GM12874 (cell line): Measurements from ENCODE around the gene SLC9A5.

Experiments used
- TF ChIP-seq, protein P1 (sequence below): IDR thresholded peaks from 2 replicates; pipeline ENCODE4 v1.5.1; 2011; ENCODE audit warnings: low read depth, mild to moderate bottlenecking, control low read depth, low read length, moderate library complexity; ENCODE audit not compliant: insufficient read depth

The SLC9A5 gene

DNA sequence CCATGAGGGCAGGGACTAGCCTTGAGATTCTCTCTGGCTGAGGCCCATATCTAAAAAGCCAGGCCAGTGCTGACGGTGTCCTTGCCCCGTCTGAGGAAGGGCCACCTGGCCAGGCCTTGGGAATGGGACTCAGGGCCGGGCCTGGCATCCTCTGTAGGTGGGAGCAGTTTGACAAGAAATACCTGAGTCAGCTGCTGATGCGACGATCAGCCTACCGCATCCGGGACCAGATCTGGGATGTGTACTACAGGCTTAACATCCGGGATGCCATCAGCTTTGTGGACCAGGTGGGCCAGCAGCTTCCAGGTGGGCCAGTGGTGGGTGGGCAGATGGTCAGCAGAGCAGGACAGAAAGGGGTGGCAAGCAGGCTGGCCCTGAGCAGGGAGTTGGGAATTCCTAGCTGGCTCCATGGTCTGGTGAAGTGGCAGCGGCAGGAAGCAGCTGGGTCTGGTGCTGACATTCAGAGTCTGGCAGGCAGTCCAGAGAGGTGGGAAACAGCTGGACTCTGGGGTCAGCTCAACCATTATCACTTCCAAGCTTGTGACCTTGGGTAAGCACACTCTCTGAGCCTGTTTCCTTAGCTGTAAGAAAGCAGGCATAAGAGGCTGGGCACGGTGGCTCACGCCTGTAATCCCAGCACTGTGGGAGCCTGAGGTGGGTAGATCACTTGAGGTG is 9.5 kb downstream of the SLC9A5 start:
- TF ChIP-seq, protein P1, sequence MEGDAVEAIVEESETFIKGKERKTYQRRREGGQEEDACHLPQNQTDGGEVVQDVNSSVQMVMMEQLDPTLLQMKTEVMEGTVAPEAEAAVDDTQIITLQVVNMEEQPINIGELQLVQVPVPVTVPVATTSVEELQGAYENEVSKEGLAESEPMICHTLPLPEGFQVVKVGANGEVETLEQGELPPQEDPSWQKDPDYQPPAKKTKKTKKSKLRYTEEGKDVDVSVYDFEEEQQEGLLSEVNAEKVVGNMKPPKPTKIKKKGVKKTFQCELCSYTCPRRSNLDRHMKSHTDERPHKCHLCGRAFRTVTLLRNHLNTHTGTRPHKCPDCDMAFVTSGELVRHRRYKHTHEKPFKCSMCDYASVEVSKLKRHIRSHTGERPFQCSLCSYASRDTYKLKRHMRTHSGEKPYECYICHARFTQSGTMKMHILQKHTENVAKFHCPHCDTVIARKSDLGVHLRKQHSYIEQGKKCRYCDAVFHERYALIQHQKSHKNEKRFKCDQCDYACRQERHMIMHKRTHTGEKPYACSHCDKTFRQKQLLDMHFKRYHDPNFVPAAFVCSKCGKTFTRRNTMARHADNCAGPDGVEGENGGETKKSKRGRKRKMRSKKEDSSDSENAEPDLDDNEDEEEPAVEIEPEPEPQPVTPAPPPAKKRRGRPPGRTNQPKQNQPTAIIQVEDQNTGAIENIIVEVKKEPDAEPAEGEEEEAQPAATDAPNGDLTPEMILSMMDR = no peak

DNA sequence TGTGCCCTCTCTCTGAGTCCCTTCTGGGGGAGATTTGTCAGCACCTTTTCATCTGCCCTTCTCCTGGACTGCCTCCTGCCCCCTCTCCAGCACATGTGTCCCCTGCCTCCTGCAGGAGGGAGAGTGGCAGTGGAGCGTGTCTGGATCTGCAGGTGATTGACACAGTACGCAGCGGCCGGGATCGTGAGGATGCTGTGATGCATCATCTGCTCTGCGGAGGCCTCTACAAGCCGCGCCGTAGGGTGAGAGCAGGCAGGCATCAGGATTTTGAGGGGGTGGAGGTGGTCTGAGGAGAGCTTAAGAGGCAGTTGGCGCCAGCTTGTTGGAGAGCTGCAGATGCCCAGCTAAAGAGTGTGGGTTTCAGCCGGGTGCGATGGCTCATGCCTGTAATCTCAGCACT is 10.9 kb downstream of the SLC9A5 start:
- TF ChIP-seq, protein P1 = no peak

DNA sequence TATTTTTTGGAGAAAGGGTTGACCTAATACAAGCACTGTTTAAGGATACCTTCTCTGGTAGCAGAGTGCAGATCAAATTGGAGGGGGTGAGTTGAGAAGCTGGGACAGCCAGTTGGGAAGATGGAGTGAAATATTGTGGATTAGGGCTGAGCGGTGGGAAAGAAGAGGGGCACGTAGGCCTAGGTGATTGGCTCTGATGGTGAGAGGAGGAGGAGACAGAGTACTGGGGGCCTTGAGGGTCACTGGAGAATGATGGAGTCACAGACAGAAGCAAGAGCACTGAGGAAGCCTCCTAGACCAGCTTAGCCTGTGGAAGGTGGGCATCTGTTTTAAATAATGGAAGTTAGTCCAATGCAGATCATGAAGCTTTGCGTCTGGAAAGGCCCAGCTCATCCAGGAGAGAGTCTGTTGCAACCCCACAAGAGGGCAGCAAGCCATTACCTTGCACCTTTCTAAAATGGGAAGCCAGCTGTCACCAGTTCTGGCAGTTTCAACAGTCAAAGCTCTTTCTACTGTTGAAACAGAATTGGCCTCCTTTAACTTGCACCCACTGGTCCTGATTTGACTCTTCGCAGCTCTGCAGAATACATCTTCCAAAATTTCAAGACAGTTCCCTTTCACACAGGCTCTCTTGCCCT is 11.8 kb downstream of the SLC9A5 start:
- TF ChIP-seq, protein P1 = peak; percentile 71

DNA sequence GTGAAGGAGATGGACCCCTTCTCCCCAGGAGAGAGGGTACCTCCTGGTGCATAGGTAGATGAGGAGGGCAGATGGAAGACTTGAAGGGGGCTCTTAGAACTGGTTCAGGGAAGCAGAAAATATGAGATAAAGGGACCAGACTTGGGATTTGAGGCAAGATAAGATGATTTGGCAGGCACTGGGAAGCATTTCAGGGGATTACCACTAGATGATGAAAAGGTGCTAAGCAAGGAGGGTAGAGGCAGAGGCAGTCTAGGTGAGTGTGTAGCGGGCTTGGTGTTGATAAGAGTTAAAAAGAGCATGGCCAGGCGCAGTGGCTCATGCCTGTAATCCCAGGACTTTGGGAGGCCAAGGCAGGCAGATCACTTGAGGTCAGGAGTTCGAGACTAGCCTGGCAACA is 14.4 kb downstream of the SLC9A5 start:
- TF ChIP-seq, protein P1 = no peak

DNA sequence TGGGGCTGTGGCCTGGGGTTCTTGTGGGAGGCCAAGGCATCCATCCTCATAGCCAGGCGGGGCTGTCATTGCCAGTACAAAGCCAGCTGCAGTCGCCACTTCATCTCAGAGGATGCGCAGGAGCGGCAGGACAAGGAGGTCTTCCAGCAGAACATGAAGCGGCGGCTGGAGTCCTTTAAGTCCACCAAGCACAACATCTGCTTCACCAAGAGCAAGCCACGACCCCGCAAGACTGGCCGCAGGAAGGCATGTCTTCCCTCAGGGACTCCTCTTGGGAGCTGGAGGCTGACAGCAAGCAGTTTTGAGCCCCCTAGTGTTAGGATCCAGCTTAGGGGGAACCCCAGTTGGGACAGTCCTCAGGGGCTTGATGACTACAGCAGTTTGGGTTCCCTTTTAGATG is 15.5 kb downstream of the SLC9A5 start:
- TF ChIP-seq, protein P1 = no peak

DNA sequence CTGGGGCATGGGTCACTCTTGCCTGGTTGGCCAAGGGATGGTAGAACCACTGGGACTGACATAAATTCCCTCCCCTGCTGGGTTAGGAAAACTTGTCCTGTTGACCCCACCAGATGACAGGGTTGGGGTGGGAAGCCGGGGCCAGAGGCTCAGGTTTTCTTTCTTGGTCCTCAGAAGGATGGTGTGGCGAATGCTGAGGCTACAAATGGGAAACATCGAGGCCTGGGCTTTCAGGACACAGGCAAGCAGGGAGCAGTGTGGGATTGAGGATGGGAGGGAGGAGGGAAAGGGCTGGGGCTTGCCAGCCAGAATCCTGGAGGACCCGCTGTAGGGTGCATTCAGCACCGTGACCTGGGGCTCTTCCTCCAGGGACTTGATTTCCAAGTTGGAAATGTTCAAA is 16.1 kb downstream of the SLC9A5 start:
- TF ChIP-seq, protein P1 = no peak

DNA sequence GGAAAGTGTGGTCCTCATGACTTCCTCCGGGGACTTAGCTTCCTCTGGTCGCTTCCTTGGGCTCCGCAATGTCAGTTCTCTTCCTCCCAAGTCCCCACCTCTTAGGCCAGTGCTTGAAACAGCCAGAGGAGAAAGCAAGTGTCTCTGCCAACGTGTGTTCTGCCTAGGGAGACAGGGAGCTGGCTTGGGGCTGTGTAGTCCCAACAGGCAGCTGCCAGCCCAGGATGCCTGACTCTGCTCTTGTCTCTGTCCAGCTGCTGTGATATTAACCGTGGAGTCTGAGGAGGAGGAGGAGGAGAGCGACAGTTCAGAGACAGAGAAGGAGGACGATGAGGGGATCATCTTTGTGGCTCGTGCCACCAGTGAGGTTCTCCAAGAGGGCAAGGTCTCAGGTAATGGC is 17.1 kb downstream of the SLC9A5 start:
- TF ChIP-seq, protein P1 = no peak
